Stomach (tissue), 9 donors: Measurements from ENCODE around the gene ZNF189. TPM values are rescaled to one million over a fixed set of nuclear protein-coding genes. Genes with fewer than 3 reads are reported as not detected.

Experiments used
- DNase-seq, 2 donors: peaks; one replicate each; pipeline versions ENCODE4 v3.0.0 to v3.0.0-alpha.2; 2013 to 2019
- H3K27ac ChIP-seq, 5 donors: fragments of 200-600 bp in 4 of 5; sonication (generic) in 4 of 5; one replicate each; pipeline ENCODE4 v1.5.1; 2013 to 2019; ENCODE audit warnings: mild to moderate bottlenecking in 1 of 5, moderate library complexity in 1 of 5
- H3K27me3 ChIP-seq, 3 donors: fragments of 200-600 bp; sonication (generic); one replicate each; pipeline ENCODE4 v1.5.1; 2017 to 2019; ENCODE audit warnings: mixed run types in 1 of 3
- H3K36me3 ChIP-seq, 4 donors: fragments of 200-600 bp; sonication (generic); 1 replicate in 3 of 4; 2 replicates in 1 of 4; pipeline ENCODE4 v1.5.1; 2016 to 2019
- H3K4me1 ChIP-seq, 4 donors: fragments of 200-600 bp; sonication (generic); one replicate each; pipeline ENCODE4 v1.5.1; 2016 to 2019
- H3K4me3 ChIP-seq, 4 donors: fragments of 200-600 bp; sonication (generic) in 3 of 4; one replicate each; pipeline ENCODE4 v1.5.1; 2016 to 2019; ENCODE audit warnings: mild to moderate bottlenecking in 1 of 4
- H3K9me3 ChIP-seq, 4 donors: fragments of 200-600 bp; sonication (generic); one replicate each; pipeline ENCODE4 v1.5.1; 2016 to 2019
- CTCF ChIP-seq, 7 experiments: fragments of 450-650 bp in 4 of 7; fragments of 200-600 bp in 3 of 7; sonication (generic) in 3 of 7; IDR thresholded peaks; one replicate each; pipeline ENCODE4 v1.5.1; 2016 to 2019; ENCODE audit warnings: antibody characterized with exemption in 7 of 7, control low read depth in 2 of 7, mild to moderate bottlenecking in 1 of 7
- EP300 ChIP-seq: sonication (generic); formaldehyde crosslinking; IDR thresholded peaks from one replicate; pipeline ENCODE4 v1.6.1; 2017; ENCODE audit warnings: antibody characterized with exemption
- POLR2A ChIP-seq, 4 donors: fragments of 450-650 bp; IDR thresholded peaks; one replicate each; pipeline ENCODE4 v1.6.1; 2016; ENCODE audit warnings: antibody characterized with exemption in 4 of 4, control low read depth in 2 of 4, mild to moderate bottlenecking in 1 of 4, moderate library complexity in 1 of 4
- POLR2AphosphoS5 ChIP-seq, 3 donors: sonication (generic); formaldehyde crosslinking; IDR thresholded peaks; one replicate each; pipeline ENCODE4 v1.6.1; 2016; ENCODE audit warnings: antibody characterized with exemption in 3 of 3
- WGBS, 5 donors: extraction: QIAGEN DNeasy Blood & Tissue Kit in 3 of 5; methylation state at CpG; one replicate each; pipeline versions ENCODE4 v1.1.5 to v1.1.7; 2013 to 2018; 5-methylcytosine and 5-hydroxymethylcytosine counted together
- intact Hi-C: fragments of 100-400 bp; cut with DNase I; formaldehyde crosslinking; loops from one replicate; pipeline ENCODE4 v1.15.1; 2023; ENCODE audit warnings: low total_unique reads
- polyA plus RNA-seq, 3 donors: library from polyadenylated mRNA; stranded (reverse); fragments of 200-250 nt; gene quantifications; one replicate each; pipeline ENCODE4 v1.2.3, GENCODE V29; 2013
- total RNA-seq, 5 donors: library from RNA; depleted of rRNA; stranded (reverse); fragments of >200 nt; gene quantifications; one replicate each; pipeline versions ENCODE4 v1.1.0 to v1.2.3, GENCODE V29; 2014 to 2016
- donor health status: healthy with polysubstance abuse.
- donor health status: Bipolar disorder and iron deficiency.
- donor health status: healthy.

ZNF189 gene
- total and polyA plus RNA-seq, 8 donors: 5.8 to 52.2 (median 12.3) TPM

- DNase-seq: no peak
- TF ChIP-seq CTCF (IDR thresholded peaks at IDR 0.05): no peak
- no peak for TF ChIP-seq POLR2AphosphoS5 (IDR thresholded peaks at IDR 0.05)
- no peak for TF ChIP-seq EP300
- no peak for TF ChIP-seq POLR2A (IDR thresholded peaks at IDR 0.05)
- Histone ChIP-seq H3K27ac (no peak overlapping the region), H3K9me3 (no peaks in the 10 kb centered on the region), H3K4me1 (peaks cover 7 to 20% (median 11%) of the 10 kb centered on the region in 4 donors), H3K27me3 (peaks cover 0 to 5% (median 0%) of the 10 kb centered on the region in 3 donors), H3K4me3 (no peak overlapping the region), H3K36me3 (no peaks in the 10 kb centered on the region)
- WGBS, 5 donors: 44 to 56% (median 52%) methylated on average over 3 of the region's 3 CpGs
- intact Hi-C loops: no loop called here
These were observed 42.1 kb downstream of the ZNF189 start for GRCh38 chr9:101440714-101441230.

- DNase-seq: peak in 1 of 2 donors; percentile 42
- Histone ChIP-seq H3K9me3 (no peaks in the 10 kb centered on the region), H3K27ac (peak overlapping the region in 2 of 5 donors; percentile 1 to 45), H3K4me1 (peaks cover 7 to 20% (median 11%) of the 10 kb centered on the region in 4 donors), H3K4me3 (no peak overlapping the region), H3K36me3 (no peaks in the 10 kb centered on the region), H3K27me3 (peaks cover 0 to 5% (median 0%) of the 10 kb centered on the region in 3 donors)
- intact Hi-C loops: no loop called here
- TF ChIP-seq CTCF (IDR thresholded peaks at IDR 0.05) (no peak), EP300 (no peak), POLR2AphosphoS5 (IDR thresholded peaks at IDR 0.05) (no peak), POLR2A (IDR thresholded peaks at IDR 0.05) (no peak)
- WGBS, 5 donors: 62 to 75% (median 69%) methylated on average over 3 of the region's 3 CpGs
These were observed 43.7 kb downstream of the ZNF189 start for GRCh38 chr9:101442318-101442717.

GRCh38 chr9:101442736-101443135 is 44.1 kb downstream of the ZNF189 start:
- H3K27ac ChIP-seq: peak overlapping the region in 1 of 5 donors; percentile 4
- peaks cover 0 to 5% (median 0%) of the 10 kb centered on the region in 3 donors for H3K27me3 ChIP-seq
- no peak overlapping the region for H3K4me3 ChIP-seq
- intact Hi-C loops: no loop called here
- DNase-seq: no peak
- H3K4me1 ChIP-seq: peaks cover 7 to 20% (median 11%) of the 10 kb centered on the region in 4 donors
- H3K36me3 ChIP-seq: no peaks in the 10 kb centered on the region
- 65 to 86% (median 81%) methylated on average over 3 of the region's 3 CpGs for WGBS, 5 donors
- TF ChIP-seq POLR2A (IDR thresholded peaks at IDR 0.05) (no peak), EP300 (no peak), CTCF (IDR thresholded peaks at IDR 0.05) (no peak)
- no peaks in the 10 kb centered on the region for H3K9me3 ChIP-seq

GRCh38 chr9:101443364-101443771 is 44.7 kb downstream of the ZNF189 start:
- H3K27ac ChIP-seq: peak overlapping the region in 3 of 5 donors; percentile 7 to 45 (median 36)
- H3K4me3 ChIP-seq: no peak overlapping the region
- DNase-seq: peak; percentile 65 to 87

More at GRCh38 chr9:101443364-101443771, 44.7 kb downstream of the ZNF189 start:
- TF ChIP-seq CTCF (IDR thresholded peaks at IDR 0.05) (no peak), POLR2AphosphoS5 (IDR thresholded peaks at IDR 0.05) (no peak), POLR2A (IDR thresholded peaks at IDR 0.05) (no peak), EP300 (no peak)
- H3K9me3 ChIP-seq: no peaks in the 10 kb centered on the region
- no peaks in the 10 kb centered on the region for H3K36me3 ChIP-seq
- intact Hi-C loops: no loop called here
- WGBS, 5 donors: 37 to 51% (median 44%) methylated on average over 9 of the region's 9 CpGs
- peaks cover 7 to 20% (median 12%) of the 10 kb centered on the region in 4 donors for H3K4me1 ChIP-seq
- H3K27me3 ChIP-seq: peaks cover 0 to 5% (median 0%) of the 10 kb centered on the region in 3 donors
